HEK293 (cell line): ENCODE results near the gene ZNF550.

Source experiments
- CTCF ChIP-seq: fragments of 450-650 bp; formaldehyde crosslinking; IDR thresholded peaks from 2 replicates; pipeline ENCODE4 v1.5.1; 2016; ENCODE audit warnings: missing biosample characterization, missing genetic modification characterization
- SP2 ChIP-seq: fragments of 450-650 bp; formaldehyde crosslinking; IDR thresholded peaks from 2 replicates; pipeline ENCODE4 v1.5.1; 2016; ENCODE audit warnings: missing biosample characterization, missing genetic modification characterization
- ZNF621 ChIP-seq: fragments of 450-650 bp; formaldehyde crosslinking; IDR thresholded peaks from 2 replicates; pipeline ENCODE4 v1.5.1; 2017; ENCODE audit warnings: missing biosample characterization, missing genetic modification characterization

- TF ChIP-seq CTCF (tag by site-specific recombination) (no peak), SP2 (no peak), ZNF621 (tag by site-specific recombination) (no peak)
Observed at GRCh38 chr19:57546513-57546912, 13.2 kb downstream of the ZNF550 start.
